HepG2 (cell line): ENCODE data around the gene NEDD8. TPM values are rescaled to one million over a fixed set of nuclear protein-coding genes. Genes with fewer than 3 reads are reported as not detected.
A peak's percentile ranks its signal among the peaks of the same experiment; 100 is the strongest.

ENCODE experiments used
- FLYWCH1 ChIP-seq: sonication (generic); formaldehyde crosslinking; IDR thresholded peaks from 2 replicates; pipeline ENCODE4 v1.8.1; 2023; ENCODE audit warnings: mild to moderate bottlenecking, missing genetic modification reagents
- HBP1 ChIP-seq: IDR thresholded peaks from 2 replicates; pipeline ENCODE4 v1.6.1; 2016; ENCODE audit warnings: low read depth, control low read depth
- HDAC1 ChIP-seq: sonication (generic); formaldehyde crosslinking; IDR thresholded peaks from 2 replicates; pipeline ENCODE4 v1.5.1; 2020; ENCODE audit warnings: mild to moderate bottlenecking, missing genetic modification reagents
- MEF2D ChIP-seq: sonication (generic); formaldehyde crosslinking; IDR thresholded peaks from 2 replicates; pipeline ENCODE4 v1.5.1; 2020; ENCODE audit warnings: mild to moderate bottlenecking, missing genetic modification reagents
- MXD4 ChIP-seq: IDR thresholded peaks from 2 replicates; pipeline ENCODE4 v1.6.1; 2016; ENCODE audit warnings: mild to moderate bottlenecking, missing biosample characterization, missing genetic modification reagents
- SMAD9 ChIP-seq: sonication (generic); formaldehyde crosslinking; IDR thresholded peaks from 2 replicates; pipeline ENCODE4 v1.5.1; 2020; ENCODE audit warnings: mild to moderate bottlenecking, missing genetic modification reagents
- SNAI1 ChIP-seq: sonication (generic); formaldehyde crosslinking; IDR thresholded peaks from 2 replicates; pipeline ENCODE4 v1.5.0; 2020; ENCODE audit warnings: mild to moderate bottlenecking, missing genetic modification reagents, borderline replicate concordance
- SNAPC4 ChIP-seq: sonication (generic); formaldehyde crosslinking; IDR thresholded peaks from 2 replicates; pipeline ENCODE4 v1.4.0; 2020; ENCODE audit warnings: mild to moderate bottlenecking, missing genetic modification reagents
- YEATS4 ChIP-seq: sonication (generic); formaldehyde crosslinking; IDR thresholded peaks from 2 replicates; pipeline ENCODE4 v1.4.0; 2020; ENCODE audit warnings: missing genetic modification reagents, borderline replicate concordance
- ZBTB1 ChIP-seq: sonication (generic); formaldehyde crosslinking; IDR thresholded peaks from 2 replicates; pipeline ENCODE4 v1.4.0; 2020; ENCODE audit warnings: missing genetic modification reagents, borderline replicate concordance
- ZFP36L1 ChIP-seq: sonication (generic); formaldehyde crosslinking; IDR thresholded peaks from 2 replicates; pipeline ENCODE4 v1.8.0; 2022; ENCODE audit warnings: mild to moderate bottlenecking, missing genetic modification reagents, moderate library complexity
- ZNF337 ChIP-seq: sonication (generic); formaldehyde crosslinking; IDR thresholded peaks from 2 replicates; pipeline ENCODE4 v1.5.1; 2020; ENCODE audit warnings: missing genetic modification reagents, low read depth, mild to moderate bottlenecking, borderline replicate concordance
- ZNF569 ChIP-seq: sonication (generic); formaldehyde crosslinking; IDR thresholded peaks from 2 replicates; pipeline ENCODE4 v1.5.0; 2020; ENCODE audit warnings: mild to moderate bottlenecking, missing genetic modification reagents, moderate library complexity, borderline replicate concordance
- ZNF609 ChIP-seq: sonication (generic); formaldehyde crosslinking; IDR thresholded peaks from 2 replicates; pipeline ENCODE4 v1.4.0; 2020; ENCODE audit warnings: mild to moderate bottlenecking, missing genetic modification reagents, borderline replicate concordance
- ZNF800 ChIP-seq: sonication (generic); formaldehyde crosslinking; IDR thresholded peaks from 2 replicates; pipeline ENCODE4 v1.4.0; 2020; ENCODE audit warnings: missing genetic modification reagents
- ZSCAN22 ChIP-seq: sonication (generic); formaldehyde crosslinking; IDR thresholded peaks from 2 replicates; pipeline ENCODE4 v1.4.0; 2020; ENCODE audit warnings: mild to moderate bottlenecking, missing genetic modification reagents
- polyA plus RNA-seq, 8 experiments: library from polyadenylated mRNA; depleted of rRNA in 3 of 8; stranded (reverse) in 7 of 8; unstranded in 1 of 8; fragments of >200 nt; fragmentation: Illumina TruSeq in 4 of 8; extraction: Trizol in 4 of 8; gene quantifications; 2 replicates each; pipeline versions ENCODE4 v1.2.1 to v1.2.3, GENCODE V29; 2011 to 2016; ENCODE audit warnings: low read depth in 4 of 8, missing spikeins in 1 of 8, mixed read lengths in 1 of 8; ENCODE audit not compliant: insufficient read depth in 1 of 8
- total RNA-seq, 5 experiments: library from RNA; depleted of rRNA; stranded (reverse); fragments of >200 nt; fragmentation: Illumina TruSeq; extraction: Trizol; gene quantifications; 2 replicates each; pipeline ENCODE4 v1.2.3, GENCODE V29; 2016; ENCODE audit warnings: low read depth in 1 of 5

The NEDD8 gene
- total and polyA plus RNA-seq, 2 of the 13 experiments (the other 11 are each of a cell fraction or from before 2014, with no cell fraction given) = 535 to 713 TPM

- TF ChIP-seq ZNF800 (CRISPR knock-in tag) (peak; percentile 79; the same call in 1 of the 2 replicates), MXD4 (CRISPR knock-in tag) (no peak), YEATS4 (CRISPR knock-in tag) (no peak), SMAD9 (CRISPR knock-in tag) (no peak; the same call in 1 of the 2 replicates), HDAC1 (CRISPR knock-in tag) (no peak), FLYWCH1 (peak; percentile 23; the same call in 1 of the 2 replicates), SNAI1 (CRISPR knock-in tag) (0 out of 2 replicates have a peak, but pooled peaks have one; percentile 85), ZNF609 (CRISPR knock-in tag) (no peak), SNAPC4 (CRISPR knock-in tag) (0 out of 2 replicates have a peak, but pooled peaks have one; percentile 51), ZNF337 (CRISPR knock-in tag) (no peak), MEF2D (CRISPR knock-in tag) (no peak; the same call in none of the 2 replicates), ZFP36L1 (CRISPR knock-in tag) (no peak), ZNF569 (CRISPR knock-in tag) (0 out of 2 replicates have a peak, but pooled peaks have one; percentile 19), HBP1 (CRISPR knock-in tag) (no peak), ZBTB1 (CRISPR knock-in tag) (0 out of 2 replicates have a peak, but pooled peaks have one; percentile 47), ZSCAN22 (CRISPR knock-in tag) (no peak; the same call in 1 of the 2 replicates)
These were observed 39.7 kb upstream of the NEDD8 start (continued) for GRCh38 chr14:24271834-24272263.
